RWPE1 (cell line): ENCODE measurements around the gene SELENOS.

Experiments
- CTCF ChIA-PET: fragments of 350-600 bp; sonication (Branson Sonifier 250); formaldehyde crosslinking; extraction: SDS; loops from one replicate; lab custom pipeline; 2021; lab: Yijun Ruan, JAX
- POLR2A ChIA-PET: fragments of 400-600 bp; formaldehyde crosslinking; extraction: SDS; loops from one replicate; lab custom pipeline; 2020; ENCODE audit warnings: antibody characterized with exemption; ENCODE audit not compliant: low non-redundant PET; lab: Yijun Ruan, JAX
- DNase-seq: peaks from one replicate; pipeline ENCODE4 v3.0.0; 2012; ENCODE audit warnings: low spot score
- H3K27ac ChIP-seq: fragments of 450-650 bp; 2 replicates; pipeline ENCODE4 v1.5.1; 2017
- TF ChIP-seq, protein P1 (sequence below): fragments of 450-650 bp; conservative IDR thresholded peaks from 2 replicates; pipeline ENCODE4 v1.5.1; 2017; ENCODE audit warnings: low read depth, mild to moderate bottlenecking

Gene SELENOS

DNA sequence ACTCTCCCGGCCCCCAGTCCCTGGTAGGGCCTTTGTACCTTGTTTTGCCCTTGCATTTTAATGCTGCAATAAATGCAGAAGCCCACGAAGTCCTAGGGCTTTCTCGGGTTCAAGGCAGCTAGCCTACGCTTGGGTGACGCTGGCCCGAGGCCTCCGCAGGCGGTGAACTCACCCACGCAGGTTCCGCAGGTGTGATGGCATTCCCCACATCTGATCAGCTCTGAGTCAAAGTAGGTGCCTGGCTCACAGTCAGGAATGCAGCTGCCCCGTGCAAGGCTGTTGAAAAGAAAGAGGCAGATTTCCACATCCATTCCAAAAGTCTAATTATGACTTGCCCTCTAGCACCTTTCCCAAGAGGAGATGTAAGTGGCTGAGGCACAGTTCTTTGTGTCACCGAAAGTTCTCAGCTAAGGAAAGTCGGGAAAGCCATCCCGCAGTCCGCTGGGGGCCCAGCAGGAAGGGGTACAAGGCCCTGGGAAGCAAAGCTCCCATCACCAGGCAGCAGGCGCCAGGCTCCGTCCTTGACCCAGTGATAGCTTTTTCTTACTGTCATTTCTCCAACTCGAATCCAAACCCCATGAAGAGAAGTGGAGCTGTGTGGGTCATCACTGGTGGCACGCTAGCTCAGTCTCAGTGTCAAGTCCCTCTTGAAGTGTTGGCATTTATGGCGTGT lies 41.0 kb upstream of the SELENOS start:
- peak; percentile 83 for DNase-seq
- ChIA-PET POLR2A (no interaction called here), CTCF (no interaction called here)
- H3K27ac ChIP-seq: peak overlapping the region; percentile 5; the same call in 1 of the 2 replicates
- TF ChIP-seq, protein P1, sequence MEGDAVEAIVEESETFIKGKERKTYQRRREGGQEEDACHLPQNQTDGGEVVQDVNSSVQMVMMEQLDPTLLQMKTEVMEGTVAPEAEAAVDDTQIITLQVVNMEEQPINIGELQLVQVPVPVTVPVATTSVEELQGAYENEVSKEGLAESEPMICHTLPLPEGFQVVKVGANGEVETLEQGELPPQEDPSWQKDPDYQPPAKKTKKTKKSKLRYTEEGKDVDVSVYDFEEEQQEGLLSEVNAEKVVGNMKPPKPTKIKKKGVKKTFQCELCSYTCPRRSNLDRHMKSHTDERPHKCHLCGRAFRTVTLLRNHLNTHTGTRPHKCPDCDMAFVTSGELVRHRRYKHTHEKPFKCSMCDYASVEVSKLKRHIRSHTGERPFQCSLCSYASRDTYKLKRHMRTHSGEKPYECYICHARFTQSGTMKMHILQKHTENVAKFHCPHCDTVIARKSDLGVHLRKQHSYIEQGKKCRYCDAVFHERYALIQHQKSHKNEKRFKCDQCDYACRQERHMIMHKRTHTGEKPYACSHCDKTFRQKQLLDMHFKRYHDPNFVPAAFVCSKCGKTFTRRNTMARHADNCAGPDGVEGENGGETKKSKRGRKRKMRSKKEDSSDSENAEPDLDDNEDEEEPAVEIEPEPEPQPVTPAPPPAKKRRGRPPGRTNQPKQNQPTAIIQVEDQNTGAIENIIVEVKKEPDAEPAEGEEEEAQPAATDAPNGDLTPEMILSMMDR: no peak

DNA sequence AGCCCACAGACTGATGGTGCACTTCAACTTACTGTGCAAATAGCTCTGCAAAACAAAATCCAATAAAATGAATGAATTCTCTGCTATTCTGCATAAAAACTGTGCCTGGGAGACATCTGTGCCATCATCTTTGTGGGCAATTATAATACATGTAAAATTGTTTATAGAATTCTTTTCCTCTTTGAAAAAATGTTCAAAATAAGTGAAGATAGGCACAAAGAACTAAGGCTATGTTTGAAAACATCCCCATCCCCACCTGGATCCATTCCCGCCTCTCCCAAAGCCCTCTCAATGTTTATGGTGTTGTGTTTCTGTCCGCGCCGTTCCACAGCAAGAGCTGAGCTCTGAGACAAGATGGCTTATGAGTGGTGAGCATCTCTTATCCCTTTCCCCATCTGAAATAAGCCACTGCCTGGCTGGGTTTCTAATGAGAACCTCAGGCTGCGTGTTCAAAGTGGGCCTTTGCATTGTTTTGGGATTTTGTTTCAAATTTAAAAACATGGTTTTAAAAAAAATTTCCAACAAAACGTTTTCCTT lies 40.1 kb upstream of the SELENOS start:
- DNase-seq: no peak
- TF ChIP-seq, protein P1: no peak
- no peak overlapping the region for H3K27ac ChIP-seq
- ChIA-PET POLR2A (no interaction called here), CTCF (no interaction called here)

DNA sequence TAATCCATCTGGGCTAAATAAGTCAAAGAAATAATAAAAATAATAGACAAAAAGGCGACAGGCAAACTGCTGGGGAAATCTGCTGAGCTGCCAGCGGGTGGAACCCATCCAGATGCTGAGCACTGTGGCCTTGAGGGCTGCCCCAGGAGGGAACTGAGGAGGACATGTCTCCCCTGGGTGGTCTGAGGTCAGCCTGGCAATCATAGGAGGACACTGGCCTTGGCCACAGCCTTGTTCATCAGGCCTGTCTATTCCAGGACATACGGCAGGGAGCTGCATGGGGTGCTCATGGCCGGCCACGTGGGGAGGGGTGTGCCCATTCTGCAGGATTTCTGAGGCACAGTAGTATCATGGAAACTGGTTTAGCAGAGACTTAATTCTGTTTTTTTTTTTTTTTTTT lies 39.2 kb upstream of the SELENOS start:
- no peak for DNase-seq
- ChIA-PET CTCF (no interaction called here), POLR2A (no interaction called here)
- TF ChIP-seq, protein P1: no peak
- no peak overlapping the region for H3K27ac ChIP-seq

DNA sequence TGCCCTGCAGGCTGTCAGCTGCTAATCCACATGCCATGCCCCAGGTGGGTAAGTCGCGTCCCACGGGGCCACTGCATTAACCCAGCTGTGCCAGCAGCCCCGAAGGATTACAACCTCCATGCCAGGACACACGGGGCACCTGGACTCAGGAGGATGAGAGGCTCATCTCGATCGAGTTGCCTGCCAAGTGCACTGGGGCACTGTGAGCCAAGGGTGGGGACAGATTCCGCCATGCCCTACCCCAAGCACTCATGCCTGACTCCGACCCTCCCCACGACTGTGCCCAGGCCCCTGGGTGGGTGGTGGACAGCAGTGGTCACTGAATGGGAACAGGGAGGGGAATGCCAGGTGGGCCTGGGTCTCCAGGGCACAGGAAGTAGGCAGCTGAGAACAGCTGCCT lies 38.5 kb upstream of the SELENOS start:
- TF ChIP-seq, protein P1: no peak
- no peak for DNase-seq
- ChIA-PET CTCF (interaction anchor here (0.5 kb wide), 1 partner anchor 14 kb away, joined by 4 read pairs; no protein-coding TSS in a partner anchor), POLR2A (no interaction called here)
- no peak overlapping the region for H3K27ac ChIP-seq

DNA sequence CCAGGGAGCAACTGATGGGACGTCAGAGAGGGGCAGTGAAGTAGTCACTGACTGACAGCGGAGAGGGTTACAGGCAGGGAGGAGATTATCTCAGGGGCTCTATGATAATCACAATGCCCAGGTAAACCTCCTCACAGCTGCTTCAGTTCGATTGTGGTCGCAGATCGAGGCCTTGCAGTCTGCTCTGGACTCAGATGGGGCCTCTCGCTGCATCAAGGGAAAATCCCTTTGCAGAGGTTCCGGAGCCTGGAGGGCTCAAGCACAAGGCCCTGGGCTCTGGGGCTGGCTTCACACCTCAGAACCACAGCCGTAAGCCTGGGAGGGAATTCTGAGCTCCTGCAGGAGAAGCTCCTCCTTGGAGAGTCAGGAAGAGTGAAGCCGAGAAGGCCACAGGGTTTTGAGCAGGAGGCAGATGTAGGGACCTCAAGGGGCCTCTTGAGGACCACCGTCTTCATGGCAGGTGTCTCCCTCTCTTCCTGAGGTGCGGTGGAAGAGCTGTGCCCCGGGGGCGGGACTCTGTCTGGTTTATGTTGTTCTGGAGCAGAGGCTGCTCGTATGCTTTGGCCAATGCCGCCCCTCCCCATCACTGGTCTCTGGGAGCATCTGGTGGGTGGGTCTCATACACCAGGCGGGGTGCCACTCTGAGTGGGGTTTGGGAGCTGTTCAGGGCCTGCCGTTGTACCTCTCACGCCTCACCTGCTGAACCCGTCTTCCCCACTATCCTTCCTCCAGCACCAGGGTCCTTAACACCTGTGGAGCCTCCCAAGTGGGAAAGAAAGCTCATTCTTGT lies 37.2 kb upstream of the SELENOS start:
- TF ChIP-seq, protein P1: no peak
- no peak for DNase-seq
- no peak overlapping the region for H3K27ac ChIP-seq
- ChIA-PET CTCF (interaction anchor here (0.7 kb wide), 1 partner anchor 33 kb away, joined by 5 read pairs; no protein-coding TSS in a partner anchor), POLR2A (no interaction called here)

DNA sequence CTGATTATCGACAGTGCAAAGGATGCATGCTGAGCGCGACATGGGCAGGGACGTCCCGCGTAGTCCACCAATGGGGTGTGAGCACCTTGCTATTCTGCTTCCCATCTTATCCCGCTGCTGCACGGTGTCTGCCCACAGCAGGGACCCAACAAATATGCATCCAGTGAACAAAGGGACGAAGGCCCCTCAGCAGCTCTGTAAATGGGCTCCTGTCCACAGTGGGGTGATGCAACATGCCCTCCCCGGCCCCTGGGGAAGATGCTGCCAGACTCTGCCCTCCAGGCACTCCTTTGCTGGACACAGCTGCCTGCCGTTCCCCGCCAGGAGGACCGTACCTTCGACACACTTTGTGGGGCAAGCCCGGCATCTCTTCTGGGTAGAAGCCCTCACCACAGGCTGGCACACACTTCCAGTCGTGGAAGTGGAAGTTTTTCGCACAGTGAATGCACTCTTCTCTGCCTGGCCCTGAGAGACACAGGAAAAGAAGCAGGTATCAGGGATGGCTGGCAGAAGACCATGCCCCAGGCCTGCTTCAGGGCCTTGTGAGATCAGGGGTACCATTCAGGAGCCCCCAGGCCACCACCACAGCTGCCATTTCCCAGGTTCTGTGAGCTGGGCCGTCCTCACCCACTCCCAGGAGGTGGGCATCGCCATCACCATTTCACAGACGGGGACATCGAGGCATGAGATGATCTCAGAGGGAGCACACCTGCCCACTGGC lies 35.9 kb upstream of the SELENOS start:
- POLR2A ChIA-PET: no interaction called here
- no peak overlapping the region for H3K27ac ChIP-seq
- no peak for DNase-seq
- TF ChIP-seq, protein P1: no peak
- CTCF ChIA-PET: interaction anchor here (0.7 kb wide), 1 partner anchor 25 kb away, joined by 5 read pairs; no protein-coding TSS in a partner anchor
